Breast epithelium (tissue), 4 donors: Measurements from ENCODE around the gene IP6K3. TPM values are rescaled to one million over a fixed set of nuclear protein-coding genes. Genes with fewer than 3 reads are reported as not detected.

ENCODE experiments used
- DNase-seq, 2 donors: peaks; one replicate each; pipeline ENCODE4 v3.0.0-alpha.2; 2019; ENCODE audit warnings: low spot score in 2 of 2
- H3K27ac ChIP-seq, 2 donors: fragments of 200-600 bp; sonication (generic) in 1 of 2; one replicate each; pipeline ENCODE4 v1.5.1; 2016 to 2019; ENCODE audit warnings: mild to moderate bottlenecking in 1 of 2
- H3K27me3 ChIP-seq, 2 donors: fragments of 200-600 bp; sonication (generic) in 1 of 2; one replicate each; pipeline versions ENCODE4 v1.5.1 to v1.6.0; 2017 to 2019; ENCODE audit warnings: control low read depth in 1 of 2, mild to moderate bottlenecking in 1 of 2
- H3K36me3 ChIP-seq: fragments of 200-600 bp; one replicate; pipeline ENCODE4 v1.5.1; 2019
- H3K4me1 ChIP-seq, 2 donors: fragments of 200-600 bp; sonication (generic); one replicate each; pipeline ENCODE4 v1.5.1; 2016 to 2019; ENCODE audit warnings: control low read depth in 1 of 2
- H3K4me3 ChIP-seq, 3 donors: fragments of 200-600 bp; sonication (generic); 1 replicate in 2 of 3; 2 replicates in 1 of 3; pipeline ENCODE4 v1.5.1; 2016 to 2019; ENCODE audit warnings: mild to moderate bottlenecking in 3 of 3, moderate library complexity in 2 of 3
- H3K9me3 ChIP-seq, 2 donors: fragments of 200-600 bp; sonication (generic) in 1 of 2; one replicate each; pipeline ENCODE4 v1.5.1; 2016 to 2019; ENCODE audit warnings: control low read depth in 1 of 2
- POLR2A ChIP-seq: fragments of 450-650 bp; IDR thresholded peaks from one replicate; pipeline ENCODE4 v1.6.1; 2016; ENCODE audit warnings: antibody characterized with exemption, mild to moderate bottlenecking, moderate library complexity
- POLR2AphosphoS5 ChIP-seq, 3 donors: sonication (generic); formaldehyde crosslinking; IDR thresholded peaks; one replicate each; pipeline ENCODE4 v1.6.1; 2017; ENCODE audit warnings: antibody characterized with exemption in 3 of 3
- intact Hi-C: fragments of 100-400 bp; cut with DNase I; formaldehyde crosslinking; loops from one replicate; pipeline ENCODE4 v1.15.1; 2023; ENCODE audit warnings: low total_unique reads
- total RNA-seq, 3 donors: library from RNA; depleted of rRNA; stranded (reverse); fragments of >200 nt; gene quantifications; one replicate each; pipeline ENCODE4 v1.1.0, GENCODE V29; 2016
- TF ChIP-seq, protein P1 (sequence below), 3 donors: fragments of 450-650 bp; IDR thresholded peaks; one replicate each; pipeline ENCODE4 v1.5.1; 2016 to 2017; ENCODE audit warnings: antibody characterized with exemption in 3 of 3, mild to moderate bottlenecking in 3 of 3, moderate library complexity in 3 of 3

IP6K3 gene
- total RNA-seq, 3 donors from 2014 or later: 0.15 to 4.2 (median 0.66) TPM

DNA sequence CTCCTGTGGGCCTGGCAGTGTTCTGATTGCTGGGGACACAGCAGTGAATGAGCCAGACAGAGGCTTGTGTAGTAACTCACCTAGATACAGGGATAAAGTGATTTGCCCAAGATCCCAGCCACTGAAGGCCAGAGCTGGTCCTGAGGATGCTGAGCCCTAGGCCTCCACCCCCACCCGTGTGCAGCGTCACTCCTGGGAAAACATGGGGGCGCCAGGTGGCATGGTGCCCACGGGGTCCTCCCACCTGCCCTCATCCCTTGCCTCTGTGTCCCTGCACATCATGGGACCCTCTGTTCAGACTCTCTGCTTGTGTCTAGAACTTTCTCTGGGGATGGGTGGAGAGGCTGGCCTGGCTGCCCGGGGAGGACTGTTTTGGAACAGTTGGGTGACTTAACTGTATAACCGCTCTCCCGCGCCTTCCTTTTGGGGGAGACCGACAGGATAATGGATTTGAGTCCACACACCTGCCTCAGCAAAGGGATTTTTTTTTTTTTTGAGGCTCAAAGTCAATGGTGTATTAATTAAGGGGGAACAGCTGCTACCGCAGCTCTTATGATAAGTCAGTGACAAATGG, 22.6 kb upstream of the IP6K3 start:
- Histone ChIP-seq H3K27ac (peak overlapping the region in 1 of 2 donors; percentile 90), H3K4me3 (no peak overlapping the region), H3K27me3 (no peaks in the 10 kb centered on the region), H3K9me3 (peaks cover 0 to 4% of the 10 kb centered on the region in 2 donors), H3K4me1 (peaks cover 20 to 23% of the 10 kb centered on the region in 2 donors), H3K36me3 (no peaks in the 10 kb centered on the region)
- TF ChIP-seq POLR2AphosphoS5 (IDR thresholded peaks at IDR 0.05): no peak
- no peak for TF ChIP-seq POLR2A
- TF ChIP-seq, protein P1, sequence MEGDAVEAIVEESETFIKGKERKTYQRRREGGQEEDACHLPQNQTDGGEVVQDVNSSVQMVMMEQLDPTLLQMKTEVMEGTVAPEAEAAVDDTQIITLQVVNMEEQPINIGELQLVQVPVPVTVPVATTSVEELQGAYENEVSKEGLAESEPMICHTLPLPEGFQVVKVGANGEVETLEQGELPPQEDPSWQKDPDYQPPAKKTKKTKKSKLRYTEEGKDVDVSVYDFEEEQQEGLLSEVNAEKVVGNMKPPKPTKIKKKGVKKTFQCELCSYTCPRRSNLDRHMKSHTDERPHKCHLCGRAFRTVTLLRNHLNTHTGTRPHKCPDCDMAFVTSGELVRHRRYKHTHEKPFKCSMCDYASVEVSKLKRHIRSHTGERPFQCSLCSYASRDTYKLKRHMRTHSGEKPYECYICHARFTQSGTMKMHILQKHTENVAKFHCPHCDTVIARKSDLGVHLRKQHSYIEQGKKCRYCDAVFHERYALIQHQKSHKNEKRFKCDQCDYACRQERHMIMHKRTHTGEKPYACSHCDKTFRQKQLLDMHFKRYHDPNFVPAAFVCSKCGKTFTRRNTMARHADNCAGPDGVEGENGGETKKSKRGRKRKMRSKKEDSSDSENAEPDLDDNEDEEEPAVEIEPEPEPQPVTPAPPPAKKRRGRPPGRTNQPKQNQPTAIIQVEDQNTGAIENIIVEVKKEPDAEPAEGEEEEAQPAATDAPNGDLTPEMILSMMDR (IDR thresholded peaks at IDR 0.05): no peak
- intact Hi-C loops: loop anchor here (10.0 kb wide), 1 partner anchor 385 kb away; no protein-coding TSS in a partner anchor
- no peak for DNase-seq

DNA sequence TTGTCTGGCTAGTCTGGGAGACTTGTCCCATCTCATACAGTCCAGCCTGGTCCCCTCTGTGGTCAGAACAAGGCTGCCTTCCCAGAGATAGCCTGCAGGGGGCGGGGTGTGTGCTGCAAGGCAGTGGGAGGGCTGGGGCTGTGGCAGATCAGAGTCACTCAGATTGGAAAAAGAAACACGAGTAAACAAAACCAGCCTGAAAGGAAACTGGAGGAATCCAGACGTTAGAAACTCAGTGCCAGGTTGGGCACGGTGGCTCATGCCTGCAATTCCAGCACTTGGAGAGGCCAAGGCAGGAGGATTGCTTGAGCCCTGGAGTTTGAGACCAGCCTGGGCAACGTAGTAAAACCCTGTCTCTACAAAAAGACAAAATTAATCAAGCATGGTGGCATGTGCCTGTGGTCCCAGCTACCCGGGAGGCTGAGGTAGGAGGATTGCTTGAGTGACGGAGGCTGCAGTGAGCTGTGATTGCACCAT, 22.0 kb upstream of the IP6K3 start:
- Histone ChIP-seq H3K4me3 (no peak overlapping the region), H3K36me3 (no peaks in the 10 kb centered on the region), H3K27ac (no peak overlapping the region), H3K27me3 (no peaks in the 10 kb centered on the region), H3K4me1 (peaks cover 20 to 23% of the 10 kb centered on the region in 2 donors), H3K9me3 (peaks cover 0 to 4% of the 10 kb centered on the region in 2 donors)
- TF ChIP-seq, protein P1 (IDR thresholded peaks at IDR 0.05): peak; percentile 53 to 73 (median 53)
- TF ChIP-seq POLR2AphosphoS5 (IDR thresholded peaks at IDR 0.05): no peak
- TF ChIP-seq POLR2A: no peak
- peak; percentile 59 to 83 for DNase-seq
- intact Hi-C loops: loop anchor here (10.0 kb wide), 1 partner anchor 386 kb away; no protein-coding TSS in a partner anchor

DNA sequence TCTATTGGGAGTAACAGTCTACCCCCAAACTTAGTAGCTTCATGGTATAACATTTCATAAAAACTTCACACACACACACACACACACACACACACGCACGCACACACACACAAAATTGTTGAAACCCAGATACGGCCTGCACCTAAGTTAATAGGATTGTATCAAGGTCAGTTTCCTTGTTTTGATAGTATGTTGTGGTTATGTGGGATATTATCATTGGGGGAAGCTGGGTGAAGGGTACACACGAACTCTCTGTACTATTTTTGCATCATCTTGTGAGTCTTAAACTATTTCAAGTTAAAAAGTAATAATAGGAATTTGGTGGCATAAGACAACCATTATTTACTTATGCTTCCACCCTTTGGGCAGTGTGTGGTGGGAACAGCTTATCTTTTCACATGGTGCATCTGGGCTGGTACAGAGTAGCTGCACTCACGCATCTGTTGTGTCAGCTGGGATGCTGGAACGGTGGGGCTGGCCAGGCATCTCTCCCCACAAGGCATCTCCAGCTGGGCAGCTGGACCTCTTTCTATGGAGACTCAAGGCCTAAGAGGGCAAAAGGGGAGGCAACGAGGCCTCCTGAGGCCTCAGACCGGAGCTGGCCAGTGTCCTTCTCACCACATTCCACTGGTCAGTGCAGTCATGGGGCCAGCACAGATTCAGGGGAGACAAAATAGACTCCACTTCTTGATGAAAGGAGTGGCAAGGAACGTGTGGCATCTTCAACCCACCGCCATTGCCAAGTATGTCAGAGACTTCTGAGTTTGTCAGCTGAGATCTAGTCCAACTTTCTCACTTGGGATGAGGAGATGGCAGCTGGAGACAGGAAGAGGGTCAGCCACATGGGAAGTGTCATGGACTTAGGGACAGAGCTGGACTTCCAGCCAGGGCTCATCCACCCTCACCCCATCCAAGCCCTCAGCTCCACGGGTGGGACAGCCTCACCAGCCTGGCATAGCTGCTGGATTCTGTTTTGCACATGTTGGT, 20.5 kb upstream of the IP6K3 start:
- H3K4me1 ChIP-seq: peaks cover 20 to 21% of the 10 kb centered on the region in 2 donors
- no peak for DNase-seq
- H3K9me3 ChIP-seq: peaks cover 0 to 4% of the 10 kb centered on the region in 2 donors
- intact Hi-C loops: loop anchor here (10.0 kb wide), 1 partner anchor 388 kb away; no protein-coding TSS in a partner anchor
- no peaks in the 10 kb centered on the region for H3K36me3 ChIP-seq
- TF ChIP-seq, protein P1 (IDR thresholded peaks at IDR 0.05): no peak
- TF ChIP-seq POLR2A (no peak), POLR2AphosphoS5 (IDR thresholded peaks at IDR 0.05) (no peak)
- H3K27ac ChIP-seq: no peak overlapping the region
- H3K27me3 ChIP-seq: no peaks in the 10 kb centered on the region
- no peak overlapping the region for H3K4me3 ChIP-seq

DNA sequence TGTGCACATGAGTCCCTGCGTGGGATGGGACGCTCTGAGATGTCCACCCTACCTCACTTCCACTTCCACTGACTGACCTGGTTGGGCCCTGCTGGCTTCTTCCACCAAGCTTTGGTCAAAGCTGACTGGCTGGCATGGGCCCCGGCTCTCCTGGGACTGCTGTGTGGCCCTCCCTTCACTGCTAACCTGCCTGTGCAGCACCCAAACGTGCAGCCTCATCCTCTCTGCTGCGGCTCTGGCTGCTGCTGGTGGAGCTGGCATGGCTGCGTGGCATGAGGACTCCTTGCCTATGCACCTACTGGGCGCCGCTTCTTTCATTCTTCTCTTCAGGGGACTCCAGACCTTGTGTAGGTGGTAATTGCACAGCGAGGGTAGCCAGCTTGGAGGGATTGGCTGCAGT, 18.7 kb upstream of the IP6K3 start:
- peaks cover 0 to 4% of the 10 kb centered on the region in 2 donors for H3K9me3 ChIP-seq
- H3K4me1 ChIP-seq: peaks cover 6 to 7% of the 10 kb centered on the region in 2 donors
- TF ChIP-seq POLR2A: no peak
- TF ChIP-seq POLR2AphosphoS5 (IDR thresholded peaks at IDR 0.05): no peak
- TF ChIP-seq, protein P1 (IDR thresholded peaks at IDR 0.05): no peak
- intact Hi-C loops: loop anchor here (10.0 kb wide), 1 partner anchor 389 kb away; no protein-coding TSS in a partner anchor
- no peak overlapping the region for H3K4me3 ChIP-seq
- DNase-seq: no peak
- H3K27me3 ChIP-seq: no peaks in the 10 kb centered on the region
- no peaks in the 10 kb centered on the region for H3K36me3 ChIP-seq
- no peak overlapping the region for H3K27ac ChIP-seq
